Choroid plexus epithelial cell (primary cell): ENCODE data around the gene SIX5.
A peak's percentile ranks its signal among the peaks of the same experiment; 100 is the strongest.

Experiments used
- DNase-seq: peaks from one replicate; pipeline ENCODE4 v3.0.0-alpha.2; 2010; ENCODE audit warnings: low read depth
- H3K4me3 ChIP-seq: 2 replicates; pipeline ENCODE4 v1.5.1; 2011; ENCODE audit warnings: low read depth, mild to moderate bottlenecking, control low read depth, low read length, moderate library complexity
- TF ChIP-seq, protein P1 (sequence below): conservative IDR thresholded peaks from 2 replicates; pipeline ENCODE4 v1.5.1; 2011; ENCODE audit warnings: low read depth, mild to moderate bottlenecking, control low read depth, inconsistent platforms, low read length, moderate library complexity

The SIX5 gene

DNA sequence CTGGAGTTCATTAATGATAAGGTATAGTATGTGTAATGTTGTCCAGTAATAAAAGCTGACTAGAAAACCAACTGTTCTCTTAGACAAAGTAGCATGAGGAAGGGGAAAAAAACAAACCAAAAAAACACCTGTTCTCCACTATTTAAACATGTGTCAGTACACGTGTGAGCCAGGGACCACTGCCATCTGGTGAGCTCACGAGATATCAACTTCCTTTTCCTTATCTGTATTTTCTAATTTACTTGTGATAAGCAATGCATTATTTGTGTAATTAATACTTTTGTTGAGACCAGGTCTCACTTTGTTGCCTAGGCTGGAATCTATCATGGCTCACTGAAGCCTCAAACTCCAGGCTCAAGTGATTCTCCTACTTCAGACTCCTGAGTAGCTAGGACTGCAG lies 4.3 kb upstream of the SIX5 start:
- no peak overlapping the region for H3K4me3 ChIP-seq
- TF ChIP-seq, protein P1, sequence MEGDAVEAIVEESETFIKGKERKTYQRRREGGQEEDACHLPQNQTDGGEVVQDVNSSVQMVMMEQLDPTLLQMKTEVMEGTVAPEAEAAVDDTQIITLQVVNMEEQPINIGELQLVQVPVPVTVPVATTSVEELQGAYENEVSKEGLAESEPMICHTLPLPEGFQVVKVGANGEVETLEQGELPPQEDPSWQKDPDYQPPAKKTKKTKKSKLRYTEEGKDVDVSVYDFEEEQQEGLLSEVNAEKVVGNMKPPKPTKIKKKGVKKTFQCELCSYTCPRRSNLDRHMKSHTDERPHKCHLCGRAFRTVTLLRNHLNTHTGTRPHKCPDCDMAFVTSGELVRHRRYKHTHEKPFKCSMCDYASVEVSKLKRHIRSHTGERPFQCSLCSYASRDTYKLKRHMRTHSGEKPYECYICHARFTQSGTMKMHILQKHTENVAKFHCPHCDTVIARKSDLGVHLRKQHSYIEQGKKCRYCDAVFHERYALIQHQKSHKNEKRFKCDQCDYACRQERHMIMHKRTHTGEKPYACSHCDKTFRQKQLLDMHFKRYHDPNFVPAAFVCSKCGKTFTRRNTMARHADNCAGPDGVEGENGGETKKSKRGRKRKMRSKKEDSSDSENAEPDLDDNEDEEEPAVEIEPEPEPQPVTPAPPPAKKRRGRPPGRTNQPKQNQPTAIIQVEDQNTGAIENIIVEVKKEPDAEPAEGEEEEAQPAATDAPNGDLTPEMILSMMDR = no peak
- DNase-seq = no peak

DNA sequence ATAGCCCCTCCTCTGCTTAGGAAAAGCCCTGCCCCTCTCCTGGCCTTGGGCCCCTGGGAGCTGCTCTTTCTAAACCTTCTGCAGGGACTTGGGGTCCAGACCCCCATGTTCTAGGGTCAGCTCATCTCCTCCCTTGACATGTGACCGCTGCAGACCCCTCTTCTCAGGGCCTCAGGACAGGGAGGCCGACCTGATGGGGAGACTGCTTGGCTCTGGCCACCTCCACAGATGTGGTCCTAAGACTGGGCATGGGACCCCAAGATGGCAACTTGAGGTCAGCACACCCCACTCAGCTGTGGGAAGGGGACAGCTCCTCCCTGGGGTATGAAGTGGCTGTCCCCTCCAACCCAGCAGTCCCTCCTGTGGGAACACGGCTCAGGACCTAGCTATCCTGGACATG lies 3.9 kb upstream of the SIX5 start:
- TF ChIP-seq, protein P1 = no peak
- no peak overlapping the region for H3K4me3 ChIP-seq
- DNase-seq = no peak

DNA sequence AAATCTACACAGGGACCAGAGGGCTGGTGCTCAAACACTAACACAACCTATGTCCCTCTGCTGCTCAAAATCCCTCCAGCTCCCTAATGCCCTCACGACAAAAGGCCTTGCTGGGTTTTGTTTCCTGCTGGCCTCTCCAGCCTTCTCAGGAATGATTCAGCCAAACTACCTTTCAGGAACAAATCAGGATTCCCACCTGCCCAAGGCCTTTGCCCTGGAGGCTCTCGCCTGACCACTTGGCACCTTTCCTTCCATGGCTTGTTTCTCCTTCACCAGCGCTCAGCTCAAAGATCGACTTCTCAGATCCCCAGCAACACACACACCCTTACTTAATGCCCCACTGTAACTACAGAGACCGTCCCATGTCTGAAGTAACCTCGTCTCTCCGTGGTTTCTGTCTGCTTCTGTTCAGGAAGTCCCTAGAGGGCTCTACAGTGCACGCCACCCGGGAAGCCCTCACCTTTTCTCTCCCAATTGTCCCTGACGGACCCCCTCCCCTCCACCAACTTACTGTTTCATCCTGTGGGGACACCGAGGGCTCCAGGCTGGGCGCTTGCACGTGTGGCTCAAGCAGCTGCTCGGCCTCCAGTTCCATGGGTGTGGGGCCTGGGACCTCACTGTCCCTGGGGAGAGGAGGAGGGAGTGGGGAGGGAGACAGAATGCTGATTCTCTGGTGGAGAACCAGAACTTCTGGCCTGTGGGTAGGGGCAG lies 3.2 kb upstream of the SIX5 start:
- TF ChIP-seq, protein P1 = no peak
- no peak overlapping the region for H3K4me3 ChIP-seq
- DNase-seq = no peak

DNA sequence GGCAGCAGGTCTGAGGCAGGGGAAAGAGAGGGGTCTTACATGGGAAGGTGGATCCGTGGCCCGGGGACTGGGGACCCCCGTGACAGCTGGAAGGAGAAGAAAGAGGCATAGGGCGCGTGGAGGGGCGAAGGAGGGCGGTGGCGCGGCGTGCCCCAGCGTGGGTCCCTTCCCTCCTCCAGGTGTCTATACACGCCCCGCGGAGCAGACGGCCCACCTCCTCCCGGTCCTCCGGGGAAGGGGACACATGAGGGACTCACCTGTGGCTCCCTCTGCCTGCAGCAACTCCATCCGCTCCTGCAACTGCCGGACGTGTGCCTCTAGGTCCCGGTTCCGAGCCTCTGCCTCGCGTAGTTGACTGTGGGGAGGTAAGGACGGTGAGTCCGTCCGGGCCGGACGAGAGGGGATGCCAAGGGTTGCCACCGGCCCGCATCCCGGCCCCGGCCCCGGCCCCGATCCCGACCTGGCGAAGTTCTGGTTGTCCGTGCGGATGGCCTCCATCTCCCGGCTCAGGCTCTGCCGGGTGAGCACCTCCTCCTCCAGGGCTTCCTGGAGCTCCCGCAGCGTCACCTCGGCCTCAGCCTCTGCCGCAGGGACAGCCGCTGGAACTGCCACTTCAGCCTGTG lies 2.4 kb upstream of the SIX5 start:
- no peak for DNase-seq
- H3K4me3 ChIP-seq = no peak overlapping the region
- TF ChIP-seq, protein P1 = no peak

DNA sequence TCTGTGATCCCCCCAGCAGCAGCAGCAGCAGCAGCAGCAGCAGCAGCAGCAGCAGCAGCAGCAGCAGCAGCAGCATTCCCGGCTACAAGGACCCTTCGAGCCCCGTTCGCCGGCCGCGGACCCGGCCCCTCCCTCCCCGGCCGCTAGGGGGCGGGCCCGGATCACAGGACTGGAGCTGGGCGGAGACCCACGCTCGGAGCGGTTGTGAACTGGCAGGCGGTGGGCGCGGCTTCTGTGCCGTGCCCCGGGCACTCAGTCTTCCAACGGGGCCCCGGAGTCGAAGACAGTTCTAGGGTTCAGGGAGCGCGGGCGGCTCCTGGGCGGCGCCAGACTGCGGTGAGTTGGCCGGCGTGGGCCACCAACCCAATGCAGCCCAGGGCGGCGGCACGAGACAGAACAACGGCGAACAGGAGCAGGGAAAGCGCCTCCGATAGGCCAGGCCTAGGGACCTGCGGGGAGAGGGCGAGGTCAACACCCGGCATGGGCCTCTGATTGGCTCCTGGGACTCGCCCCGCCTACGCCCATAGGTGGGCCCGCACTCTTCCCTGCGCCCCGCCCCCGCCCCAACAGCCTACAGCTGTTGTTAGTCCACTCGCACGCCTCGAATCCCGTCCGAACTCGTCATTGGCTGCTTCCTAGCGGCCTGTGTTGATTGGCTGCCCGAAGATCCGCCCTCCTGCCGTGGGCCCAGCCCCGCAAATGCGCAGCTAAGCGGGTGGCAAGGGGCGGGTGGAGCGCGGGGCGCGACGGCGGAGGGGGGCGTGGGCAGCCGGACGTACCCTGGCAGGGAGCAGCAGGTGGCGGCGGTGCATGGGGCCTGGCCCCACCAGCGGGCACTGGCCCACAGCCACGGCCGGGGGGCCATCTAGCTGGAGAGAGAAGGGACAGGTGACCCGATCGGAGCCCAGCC lies 1.4 kb upstream of the SIX5 start:
- TF ChIP-seq, protein P1 = peak; percentile 69
- DNase-seq = peak; percentile 99
- peak overlapping the region; percentile 71 for H3K4me3 ChIP-seq

DNA sequence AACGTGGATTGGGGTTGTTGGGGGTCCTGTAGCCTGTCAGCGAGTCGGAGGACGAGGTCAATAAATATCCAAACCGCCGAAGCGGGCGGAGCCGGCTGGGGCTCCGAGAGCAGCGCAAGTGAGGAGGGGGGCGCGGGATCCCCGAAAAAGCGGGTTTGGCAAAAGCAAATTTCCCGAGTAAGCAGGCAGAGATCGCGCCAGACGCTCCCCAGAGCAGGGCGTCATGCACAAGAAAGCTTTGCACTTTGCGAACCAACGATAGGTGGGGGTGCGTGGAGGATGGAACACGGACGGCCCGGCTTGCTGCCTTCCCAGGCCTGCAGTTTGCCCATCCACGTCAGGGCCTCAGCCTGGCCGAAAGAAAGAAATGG lies 754 bp upstream of the SIX5 start:
- TF ChIP-seq, protein P1 = no peak
- H3K4me3 ChIP-seq = peak overlapping the region; percentile 71
- peak; percentile 69 for DNase-seq
